Heart right ventricle (tissue), 16 donors: ENCODE data around the gene CDH13. TPM values are rescaled to one million over a fixed set of nuclear protein-coding genes. Genes with fewer than 3 reads are reported as not detected.

Experiments used
- ATAC-seq, 8 donors: fragments of 200-7000 bp; cut with Tn5 transposase; one replicate each; pipeline ENCODE4 v1.9.1; 2020; ENCODE audit warnings: mild to moderate bottlenecking in 8 of 8, moderate library complexity in 8 of 8, moderate number of reproducible peaks in 1 of 8
- DNase-seq, 2 donors: peaks; one replicate each; pipeline ENCODE4 v3.0.0-alpha.2; 2020
- H3K27ac ChIP-seq, 10 donors: fragments of 200-600 bp; sonication (generic) in 2 of 10; one replicate each; pipeline versions ENCODE4 v1.5.0 to v1.8.0; 2020 to 2022; ENCODE audit warnings: mild to moderate bottlenecking in 3 of 10
- H3K27me3 ChIP-seq, 7 donors: fragments of 200-600 bp; one replicate each; pipeline ENCODE4 v1.8.0; 2021 to 2022; ENCODE audit warnings: mild to moderate bottlenecking in 2 of 7
- H3K36me3 ChIP-seq, 9 donors: fragments of 200-600 bp; sonication (generic) in 1 of 9; one replicate each; pipeline versions ENCODE4 v1.5.0 to v1.8.0; 2020 to 2022; ENCODE audit warnings: mild to moderate bottlenecking in 2 of 9
- H3K4me1 ChIP-seq, 9 donors: fragments of 200-600 bp; sonication (generic) in 1 of 9; one replicate each; pipeline versions ENCODE4 v1.5.0 to v1.8.0; 2020 to 2022; ENCODE audit warnings: mild to moderate bottlenecking in 4 of 9
- H3K4me3 ChIP-seq, 10 donors: fragments of 200-600 bp; sonication (generic) in 2 of 10; one replicate each; pipeline versions ENCODE4 v1.5.0 to v1.8.0; 2020 to 2022; ENCODE audit warnings: mild to moderate bottlenecking in 7 of 10, moderate library complexity in 2 of 10
- H3K9me3 ChIP-seq, 11 donors: fragments of 200-600 bp in 10 of 11; sonication (generic) in 2 of 11; one replicate each; pipeline versions ENCODE4 v1.5.0 to v1.8.0; 2013 to 2022; ENCODE audit warnings: mild to moderate bottlenecking in 2 of 11, control low read depth in 1 of 11, moderate library complexity in 1 of 11
- WGBS, 2 donors: extraction: QIAGEN DNeasy Blood & Tissue Kit; methylation state at CpG; one replicate each; pipeline ENCODE4 v1.1.7; 2013; ENCODE audit warnings: inconsistent platforms in 1 of 2; 5-methylcytosine and 5-hydroxymethylcytosine counted together
- intact Hi-C, 10 donors: fragments of 100-400 bp; cut with DNase I; formaldehyde crosslinking; loops; one replicate each; pipeline versions ENCODE4 v1.11.1 to v1.14.2; 2022
- polyA plus RNA-seq, 2 donors: library from polyadenylated mRNA; stranded (reverse); fragments of 200-250 nt; gene quantifications; one replicate each; pipeline ENCODE4 v1.2.3, GENCODE V29; 2013
- total RNA-seq, 10 donors: library from RNA; stranded (reverse); fragmentation: NEBNext Ultra II Directional in 3 of 10; extraction: Animal tissue kit (Norgen Biotek cat#: 25700) in 3 of 10; gene quantifications; one replicate each; pipeline versions ENCODE4 v1.2.1 to v1.2.4, GENCODE V29; 2021 to 2023
- TF ChIP-seq, protein P1 (sequence below), 9 donors: fragments of 200-600 bp; sonication (generic) in 2 of 9; IDR thresholded peaks; one replicate each; pipeline versions ENCODE4 v1.5.0 to v1.8.0; 2021 to 2022; ENCODE audit warnings: antibody characterized with exemption in 9 of 9, mild to moderate bottlenecking in 5 of 9, moderate library complexity in 1 of 9
- donor health status: Arrhythmogenic right ventricular cardiomyopathy.
- donor health status: ischemic (EF 13 %, LVEDD 7.1; RV severe dilation, severe dysfunction).
- donor health status: healthy with polysubstance abuse.
- donor health status: DM: no; HTN: yes; CAD: no.
- donor health status: DM: no; HTN: no; CAD: no.
- donor health status: ischemic (EF 25% LVEDD 6.9; RV normal size, moderate dysfunction).
- donor health status: ischemic (EF 25% LVEDD 5.7; RV mildly dilated, moderate dysfunction).
- donor health status: healthy.
- donor health status: DM: yes; HTN: yes; CAD: no.
- donor health status: Ischemic cardiomyopathy.
- donor health status: ischemic (EF 35%, LVEDD 5.7; RV mildly dilated, moderate dysfunction).
- donor health status: nonischemic (EF 11% LVEDD 7.7; RV severe dilation, severe dysfunction).
- donor health status: DM: yes; HTN: yes; CAD: no.
- donor health status: PGD.
- donor health status: ischemic (EF 29% LVEDD 5.4; RV normal size, mild dysfunction).
- donor health status: nonischemic (EF 23%, LVEDD 6.1; RV moderate dilation, normal function).

Gene CDH13
- total and polyA plus RNA-seq, 12 donors: 15.5 to 221 (median 168) TPM

DNA sequence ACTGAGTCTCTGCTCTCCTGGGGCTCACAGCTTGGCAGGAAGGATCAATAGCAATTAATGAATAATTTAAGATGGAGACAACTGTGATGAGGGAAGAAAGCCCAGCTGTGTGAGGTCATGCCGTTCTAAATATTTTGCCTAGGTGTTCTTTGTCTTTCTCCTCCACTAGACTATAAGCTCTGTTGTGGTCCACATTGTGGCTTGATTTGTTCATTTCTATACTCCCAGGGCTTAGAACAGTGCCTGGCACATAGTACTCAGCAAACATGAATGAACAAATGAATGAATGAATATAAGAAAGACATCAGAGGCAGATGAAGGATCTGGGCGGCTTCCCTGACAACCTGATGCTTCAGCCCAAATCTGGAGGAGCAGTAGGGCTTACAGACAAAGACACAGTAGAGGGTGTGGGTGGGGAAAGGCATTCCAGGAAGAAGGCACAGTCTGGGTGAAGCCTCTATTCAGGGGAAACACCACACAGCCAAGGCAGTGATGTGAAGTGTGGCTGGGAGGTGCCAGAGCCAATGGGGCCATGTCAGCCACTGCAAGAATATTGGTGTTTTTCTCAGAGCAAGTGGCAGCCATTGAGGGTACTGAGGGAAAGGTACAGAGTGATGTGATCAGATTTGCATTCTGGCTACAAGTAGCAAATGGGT is 8.3 kb downstream of the CDH13 start:
- intact Hi-C loops: loop anchor here in 6 of 10 donors (5.0 to 10.0 kb wide), 7 partner anchors 67 to 430 kb away; no protein-coding TSS in a partner anchor
- TF ChIP-seq, protein P1, sequence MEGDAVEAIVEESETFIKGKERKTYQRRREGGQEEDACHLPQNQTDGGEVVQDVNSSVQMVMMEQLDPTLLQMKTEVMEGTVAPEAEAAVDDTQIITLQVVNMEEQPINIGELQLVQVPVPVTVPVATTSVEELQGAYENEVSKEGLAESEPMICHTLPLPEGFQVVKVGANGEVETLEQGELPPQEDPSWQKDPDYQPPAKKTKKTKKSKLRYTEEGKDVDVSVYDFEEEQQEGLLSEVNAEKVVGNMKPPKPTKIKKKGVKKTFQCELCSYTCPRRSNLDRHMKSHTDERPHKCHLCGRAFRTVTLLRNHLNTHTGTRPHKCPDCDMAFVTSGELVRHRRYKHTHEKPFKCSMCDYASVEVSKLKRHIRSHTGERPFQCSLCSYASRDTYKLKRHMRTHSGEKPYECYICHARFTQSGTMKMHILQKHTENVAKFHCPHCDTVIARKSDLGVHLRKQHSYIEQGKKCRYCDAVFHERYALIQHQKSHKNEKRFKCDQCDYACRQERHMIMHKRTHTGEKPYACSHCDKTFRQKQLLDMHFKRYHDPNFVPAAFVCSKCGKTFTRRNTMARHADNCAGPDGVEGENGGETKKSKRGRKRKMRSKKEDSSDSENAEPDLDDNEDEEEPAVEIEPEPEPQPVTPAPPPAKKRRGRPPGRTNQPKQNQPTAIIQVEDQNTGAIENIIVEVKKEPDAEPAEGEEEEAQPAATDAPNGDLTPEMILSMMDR (IDR thresholded peaks at IDR 0.05): no peak
- no peak for DNase-seq
- H3K9me3 ChIP-seq: no peaks in the 10 kb centered on the region
- H3K36me3 ChIP-seq: no peaks in the 10 kb centered on the region
- no peak for ATAC-seq
- peak overlapping the region in 9 of 10 donors; percentile 50 to 77 (median 70) for H3K27ac ChIP-seq
- peaks cover 0 to 1% (median 0%) of the 10 kb centered on the region in 7 donors for H3K27me3 ChIP-seq
- WGBS, 2 donors: 76 to 90% methylated on average over 2 of the region's 2 CpGs
- no peak overlapping the region for H3K4me3 ChIP-seq
- H3K4me1 ChIP-seq: peaks cover 16 to 85% (median 64%) of the 10 kb centered on the region in 9 donors

GRCh38 chr16:82636485-82636884 is 9.7 kb downstream of the CDH13 start:
- H3K36me3 ChIP-seq: no peaks in the 10 kb centered on the region
- ATAC-seq (no peak), DNase-seq (no peak)
- peaks cover 14 to 78% (median 54%) of the 10 kb centered on the region in 9 donors for H3K4me1 ChIP-seq
- H3K9me3 ChIP-seq: no peaks in the 10 kb centered on the region
- WGBS, 2 donors: 87 to 90% methylated on average over 3 of the region's 3 CpGs
- TF ChIP-seq, protein P1 (IDR thresholded peaks at IDR 0.05): no peak
- no peak overlapping the region for H3K4me3 ChIP-seq
- H3K27me3 ChIP-seq: no peaks in the 10 kb centered on the region
- intact Hi-C loops: loop anchor here in 4 of 10 donors (5.0 to 10.0 kb wide), 5 partner anchors 66 to 428 kb away; no protein-coding TSS in a partner anchor
- H3K27ac ChIP-seq: peak overlapping the region in 1 of 10 donors; percentile 75

DNA sequence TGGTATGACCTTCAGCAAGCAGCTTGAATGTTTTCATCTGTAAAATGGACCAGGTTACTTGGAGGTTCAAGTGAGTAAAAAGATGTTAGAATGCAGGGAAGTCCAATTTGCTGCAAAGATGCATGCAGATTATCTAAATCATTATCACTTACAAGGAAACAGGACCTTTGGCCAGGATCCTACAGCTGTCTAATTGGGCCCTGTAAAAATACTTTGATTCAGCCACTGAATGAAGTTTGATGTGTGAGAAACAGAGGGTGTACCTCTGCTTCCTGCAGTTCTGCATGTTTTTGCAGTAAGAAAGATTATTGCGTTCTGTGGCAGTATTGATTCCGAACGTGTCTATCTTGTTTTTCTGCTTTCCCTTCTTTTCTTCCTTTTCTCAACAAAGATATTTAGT is 10.2 kb downstream of the CDH13 start:
- Histone ChIP-seq H3K4me1 (peaks cover 13 to 78% (median 50%) of the 10 kb centered on the region in 9 donors), H3K27me3 (no peaks in the 10 kb centered on the region), H3K4me3 (no peak overlapping the region), H3K36me3 (no peaks in the 10 kb centered on the region), H3K9me3 (no peaks in the 10 kb centered on the region), H3K27ac (no peak overlapping the region)
- ATAC-seq: no peak
- intact Hi-C loops: loop anchor here in 4 of 10 donors (5.0 to 10.0 kb wide), 5 partner anchors 65 to 428 kb away; no protein-coding TSS in a partner anchor
- TF ChIP-seq, protein P1 (IDR thresholded peaks at IDR 0.05): no peak
- WGBS, 2 donors: 75 to 79% methylated on average over 3 of the region's 3 CpGs
- no peak for DNase-seq

- no peaks in the 10 kb centered on the region for H3K27me3 ChIP-seq
- ATAC-seq: peak in 4 of 8 donors; percentile 27 to 54 (median 37)
- peak overlapping the region in 8 of 10 donors; percentile 39 to 76 (median 56) for H3K27ac ChIP-seq
- TF ChIP-seq, protein P1 (IDR thresholded peaks at IDR 0.05): no peak
- WGBS, 2 donors: 44 to 56% methylated on average over 4 of the region's 4 CpGs
- DNase-seq: no peak
- H3K4me1 ChIP-seq: peaks cover 13 to 82% (median 46%) of the 10 kb centered on the region in 9 donors
- intact Hi-C loops: loop anchor here in 4 of 10 donors (5.0 to 10.0 kb wide), 5 partner anchors 64 to 427 kb away; no protein-coding TSS in a partner anchor
- no peaks in the 10 kb centered on the region for H3K36me3 ChIP-seq
- H3K9me3 ChIP-seq: no peaks in the 10 kb centered on the region
- no peak overlapping the region for H3K4me3 ChIP-seq
These were observed 11.5 kb downstream of the CDH13 start for GRCh38 chr16:82638095-82638798.
